ENCODE results near the gene FRYL.
"Not testable (repeated sequence)": the region's sequence is repeated elsewhere in the genome, so short reads cannot be mapped to it uniquely, and the experiment has no call there.

FRYL gene

GRCh38 chr4:48779998-48780864, at the start of gene FRYL:
Gene FRYL, minus strand, starts transcription at chr4:48780279. Its CDS starts 145,869 bp downstream, at chr4:48634410.
- H3K9ac ChIP-seq (ENCODE audit: low read length), result peak within 1 kb of the TSS; percentile 54
- H3K4me1 ChIP-seq (ENCODE audit: control insufficient read depth, insufficient read depth, low read length), result peaks cover 12% of the 10 kb centered on the region
- H3K27me3 ChIP-seq (ENCODE audit: control insufficient read depth, insufficient read depth, low read length), result no peaks in the 10 kb centered on the region
- peak within 1 kb of the TSS; percentile 92 for H3K27ac ChIP-seq (ENCODE audit: low read depth, low read length)
- peak within 1 kb of the TSS; percentile 78 for H3K4me3 ChIP-seq (ENCODE audit: low read length)
- no peaks in the 10 kb centered on the region for H3K36me3 ChIP-seq (ENCODE audit: control insufficient read depth, insufficient read depth, low read length)

- Histone ChIP-seq H3K4me1 (ENCODE audit: control insufficient read depth, insufficient read depth, low read length) (peaks cover 12% of the 10 kb centered on the region), H3K4me3 (ENCODE audit: low read length) (no peak overlapping the region)
These were observed 47.5 kb upstream of the FRYL start for GRCh38 chr4:48827622-48828021.

GRCh38 chr4:48821431-48821830, 41.4 kb upstream of the FRYL start:
- not testable (repeated sequence) for H3K4me1 ChIP-seq (ENCODE audit: control insufficient read depth, insufficient read depth, low read length); H3K9ac ChIP-seq (ENCODE audit: low read length); H3K27me3 ChIP-seq (ENCODE audit: control insufficient read depth, insufficient read depth, low read length); H3K27ac ChIP-seq (ENCODE audit: low read depth, low read length); H3K4me3 ChIP-seq (ENCODE audit: low read length); H3K36me3 ChIP-seq (ENCODE audit: control insufficient read depth, insufficient read depth, low read length)

More at GRCh38 chr4:48827622-48828021, 47.5 kb upstream of the FRYL start:
- no peaks in the 10 kb centered on the region for H3K36me3 ChIP-seq (ENCODE audit: control insufficient read depth, insufficient read depth, low read length)
- H3K27me3 ChIP-seq (ENCODE audit: control insufficient read depth, insufficient read depth, low read length), result no peaks in the 10 kb centered on the region
- no peak overlapping the region for H3K9ac ChIP-seq (ENCODE audit: low read length)
- no peak overlapping the region for H3K27ac ChIP-seq (ENCODE audit: low read depth, low read length)

GRCh38 chr4:48816971-48817370, 36.9 kb upstream of the FRYL start:
- no peak overlapping the region for H3K4me3 ChIP-seq (ENCODE audit: low read length)
- H3K36me3 ChIP-seq (ENCODE audit: control insufficient read depth, insufficient read depth, low read length), result no peaks in the 10 kb centered on the region
- H3K9ac ChIP-seq (ENCODE audit: low read length), result no peak overlapping the region
- no peak overlapping the region for H3K27ac ChIP-seq (ENCODE audit: low read depth, low read length)
- H3K27me3 ChIP-seq (ENCODE audit: control insufficient read depth, insufficient read depth, low read length), result no peaks in the 10 kb centered on the region
- H3K4me1 ChIP-seq (ENCODE audit: control insufficient read depth, insufficient read depth, low read length), result no peaks in the 10 kb centered on the region

GRCh38 chr4:48816297-48816696, 36.2 kb upstream of the FRYL start:
- not testable (repeated sequence) for H3K27me3 ChIP-seq (ENCODE audit: control insufficient read depth, insufficient read depth, low read length); H3K36me3 ChIP-seq (ENCODE audit: control insufficient read depth, insufficient read depth, low read length); H3K27ac ChIP-seq (ENCODE audit: low read depth, low read length); H3K4me1 ChIP-seq (ENCODE audit: control insufficient read depth, insufficient read depth, low read length); H3K9ac ChIP-seq (ENCODE audit: low read length); H3K4me3 ChIP-seq (ENCODE audit: low read length)

GRCh38 chr4:48815483-48815882, 35.4 kb upstream of the FRYL start:
- no peaks in the 10 kb centered on the region for H3K4me1 ChIP-seq (ENCODE audit: control insufficient read depth, insufficient read depth, low read length)
- no peak overlapping the region for H3K4me3 ChIP-seq (ENCODE audit: low read length)
- no peaks in the 10 kb centered on the region for H3K27me3 ChIP-seq (ENCODE audit: control insufficient read depth, insufficient read depth, low read length)
- H3K36me3 ChIP-seq (ENCODE audit: control insufficient read depth, insufficient read depth, low read length), result no peaks in the 10 kb centered on the region
- H3K27ac ChIP-seq (ENCODE audit: low read depth, low read length), result no peak overlapping the region
- H3K9ac ChIP-seq (ENCODE audit: low read length), result no peak overlapping the region

GRCh38 chr4:48813964-48814363, 33.9 kb upstream of the FRYL start:
- Histone ChIP-seq H3K4me3 (ENCODE audit: low read length) (no peak overlapping the region), H3K4me1 (ENCODE audit: control insufficient read depth, insufficient read depth, low read length) (no peaks in the 10 kb centered on the region), H3K9ac (ENCODE audit: low read length) (no peak overlapping the region), H3K36me3 (ENCODE audit: control insufficient read depth, insufficient read depth, low read length) (no peaks in the 10 kb centered on the region), H3K27ac (ENCODE audit: low read depth, low read length) (no peak overlapping the region), H3K27me3 (ENCODE audit: control insufficient read depth, insufficient read depth, low read length) (no peaks in the 10 kb centered on the region)

- Histone ChIP-seq H3K4me3 (ENCODE audit: low read length) (no peak overlapping the region), H3K36me3 (ENCODE audit: control insufficient read depth, insufficient read depth, low read length) (no peaks in the 10 kb centered on the region), H3K27me3 (ENCODE audit: control insufficient read depth, insufficient read depth, low read length) (no peaks in the 10 kb centered on the region), H3K4me1 (ENCODE audit: control insufficient read depth, insufficient read depth, low read length) (no peaks in the 10 kb centered on the region), H3K9ac (ENCODE audit: low read length) (no peak overlapping the region), H3K27ac (ENCODE audit: low read depth, low read length) (no peak overlapping the region)
These were observed 32.8 kb upstream of the FRYL start for GRCh38 chr4:48812866-48813265.

- no peak overlapping the region for H3K27ac ChIP-seq (ENCODE audit: low read depth, low read length)
- no peaks in the 10 kb centered on the region for H3K4me1 ChIP-seq (ENCODE audit: control insufficient read depth, insufficient read depth, low read length)
- no peaks in the 10 kb centered on the region for H3K27me3 ChIP-seq (ENCODE audit: control insufficient read depth, insufficient read depth, low read length)
- H3K9ac ChIP-seq (ENCODE audit: low read length), result no peak overlapping the region
- no peak overlapping the region for H3K4me3 ChIP-seq (ENCODE audit: low read length)
- H3K36me3 ChIP-seq (ENCODE audit: control insufficient read depth, insufficient read depth, low read length), result no peaks in the 10 kb centered on the region
These were observed 24.7 kb upstream of the FRYL start for GRCh38 chr4:48804584-48805301.

GRCh38 chr4:48801016-48801715, 21.1 kb upstream of the FRYL start:
- no peak overlapping the region for H3K4me3 ChIP-seq (ENCODE audit: low read length)
- H3K9ac ChIP-seq (ENCODE audit: low read length), result no peak overlapping the region
- no peaks in the 10 kb centered on the region for H3K4me1 ChIP-seq (ENCODE audit: control insufficient read depth, insufficient read depth, low read length)
- no peaks in the 10 kb centered on the region for H3K27me3 ChIP-seq (ENCODE audit: control insufficient read depth, insufficient read depth, low read length)
- H3K27ac ChIP-seq (ENCODE audit: low read depth, low read length), result no peak overlapping the region
- no peaks in the 10 kb centered on the region for H3K36me3 ChIP-seq (ENCODE audit: control insufficient read depth, insufficient read depth, low read length)

GRCh38 chr4:48800155-48800554, 20.1 kb upstream of the FRYL start:
- H3K36me3 ChIP-seq (ENCODE audit: control insufficient read depth, insufficient read depth, low read length); H3K9ac ChIP-seq (ENCODE audit: low read length); H3K4me3 ChIP-seq (ENCODE audit: low read length); H3K4me1 ChIP-seq (ENCODE audit: control insufficient read depth, insufficient read depth, low read length); H3K27ac ChIP-seq (ENCODE audit: low read depth, low read length); H3K27me3 ChIP-seq (ENCODE audit: control insufficient read depth, insufficient read depth, low read length): not testable (repeated sequence)

GRCh38 chr4:48799157-48799556, 19.1 kb upstream of the FRYL start:
- H3K27ac ChIP-seq (ENCODE audit: low read depth, low read length), result no peak overlapping the region
- no peaks in the 10 kb centered on the region for H3K27me3 ChIP-seq (ENCODE audit: control insufficient read depth, insufficient read depth, low read length)
- H3K4me3 ChIP-seq (ENCODE audit: low read length), result no peak overlapping the region
- no peak overlapping the region for H3K9ac ChIP-seq (ENCODE audit: low read length)
- no peaks in the 10 kb centered on the region for H3K36me3 ChIP-seq (ENCODE audit: control insufficient read depth, insufficient read depth, low read length)
- no peaks in the 10 kb centered on the region for H3K4me1 ChIP-seq (ENCODE audit: control insufficient read depth, insufficient read depth, low read length)
